ENCODE data around the gene KRTAP10-11. TPM values are rescaled to one million over a fixed set of nuclear protein-coding genes. Genes with fewer than 3 reads are reported as not detected.

The KRTAP10-11 gene, protein sequence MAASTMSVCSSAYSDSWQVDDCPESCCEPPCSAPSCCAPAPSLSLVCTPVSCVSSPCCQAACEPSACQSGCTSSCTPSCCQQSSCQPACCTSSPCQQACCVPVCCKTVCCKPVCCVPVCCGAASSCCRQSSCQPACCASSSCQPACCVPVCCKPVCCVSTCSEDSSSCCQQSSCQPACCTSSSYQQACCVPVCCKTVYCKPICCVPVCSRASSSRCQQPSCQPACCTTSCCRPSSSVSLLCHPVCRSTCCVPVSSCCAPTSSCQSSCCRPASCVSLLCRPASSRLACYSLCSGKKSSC
- not detected in 2 replicates for total RNA-seq

DNA sequence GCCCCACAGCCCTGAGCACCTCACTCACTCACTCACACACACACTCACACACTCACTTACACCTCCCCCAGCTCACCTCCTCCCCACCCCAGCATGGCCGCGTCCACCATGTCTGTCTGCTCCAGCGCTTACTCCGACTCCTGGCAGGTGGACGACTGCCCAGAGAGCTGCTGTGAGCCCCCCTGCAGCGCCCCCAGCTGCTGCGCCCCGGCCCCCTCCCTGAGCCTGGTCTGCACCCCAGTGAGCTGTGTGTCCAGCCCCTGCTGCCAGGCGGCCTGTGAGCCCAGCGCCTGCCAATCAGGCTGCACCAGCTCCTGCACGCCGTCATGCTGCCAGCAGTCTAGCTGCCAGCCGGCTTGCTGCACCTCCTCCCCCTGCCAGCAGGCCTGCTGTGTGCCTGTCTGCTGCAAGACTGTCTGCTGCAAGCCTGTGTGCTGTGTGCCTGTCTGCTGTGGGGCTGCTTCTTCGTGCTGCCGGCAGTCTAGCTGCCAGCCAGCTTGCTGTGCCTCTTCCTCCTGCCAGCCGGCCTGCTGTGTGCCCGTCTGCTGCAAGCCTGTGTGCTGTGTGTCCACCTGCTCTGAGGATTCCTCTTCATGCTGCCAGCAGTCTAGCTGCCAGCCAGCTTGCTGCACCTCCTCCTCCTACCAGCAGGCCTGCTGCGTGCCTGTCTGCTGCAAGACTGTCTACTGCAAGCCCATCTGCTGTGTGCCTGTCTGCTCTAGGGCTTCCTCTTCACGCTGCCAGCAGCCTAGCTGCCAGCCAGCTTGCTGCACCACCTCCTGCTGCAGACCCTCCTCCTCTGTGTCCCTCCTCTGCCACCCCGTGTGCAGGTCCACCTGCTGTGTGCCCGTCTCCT lies at the start of gene KRTAP10-11:
KRTAP10-11 (plus strand) TSS at position 49 of the 856 bp plus-strand sequence; CDS start at position 94, 45 bp downstream.

DNA sequence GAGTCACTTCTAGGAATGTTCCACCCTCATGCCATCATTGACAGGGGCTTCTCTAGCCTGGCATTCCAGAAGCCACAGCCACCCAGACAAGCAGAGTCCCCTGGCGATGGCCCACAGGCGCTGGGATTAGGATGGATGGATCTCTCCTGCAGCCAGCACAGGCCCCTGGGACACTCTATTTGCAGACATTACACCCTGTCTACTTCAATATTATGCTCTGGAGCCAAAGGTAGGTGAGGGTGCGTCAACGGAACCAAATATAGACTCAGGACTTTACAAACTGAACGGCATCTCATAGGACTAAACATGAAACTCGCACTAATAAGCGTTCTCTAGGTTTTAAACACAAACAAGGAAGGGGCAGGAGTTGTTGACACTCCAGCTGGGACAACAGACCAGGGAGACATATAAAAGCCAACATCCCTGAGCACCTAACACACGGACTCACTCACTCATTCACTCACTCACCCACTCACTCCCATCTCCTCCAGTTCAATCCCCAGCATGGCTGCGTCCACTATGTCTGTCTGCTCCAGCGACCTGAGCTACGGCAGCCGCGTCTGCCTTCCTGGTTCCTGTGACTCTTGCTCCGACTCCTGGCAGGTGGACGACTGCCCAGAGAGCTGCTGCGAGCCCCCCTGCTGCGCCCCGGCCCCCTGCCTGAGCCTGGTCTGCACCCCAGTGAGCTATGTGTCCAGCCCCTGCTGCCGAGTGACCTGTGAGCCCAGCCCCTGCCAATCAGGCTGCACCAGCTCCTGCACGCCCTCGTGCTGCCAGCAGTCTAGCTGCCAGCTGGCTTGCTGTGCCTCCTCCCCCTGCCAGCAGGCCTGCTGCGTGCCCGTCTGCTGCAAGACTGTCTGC lies 45.9 kb upstream of the KRTAP10-11 start, which contains the start of gene KRTAP10-7:
KRTAP10-7 (plus strand) TSS at position 480 of the 861 bp plus-strand sequence; CDS start at position 505, 25 bp downstream.

DNA sequence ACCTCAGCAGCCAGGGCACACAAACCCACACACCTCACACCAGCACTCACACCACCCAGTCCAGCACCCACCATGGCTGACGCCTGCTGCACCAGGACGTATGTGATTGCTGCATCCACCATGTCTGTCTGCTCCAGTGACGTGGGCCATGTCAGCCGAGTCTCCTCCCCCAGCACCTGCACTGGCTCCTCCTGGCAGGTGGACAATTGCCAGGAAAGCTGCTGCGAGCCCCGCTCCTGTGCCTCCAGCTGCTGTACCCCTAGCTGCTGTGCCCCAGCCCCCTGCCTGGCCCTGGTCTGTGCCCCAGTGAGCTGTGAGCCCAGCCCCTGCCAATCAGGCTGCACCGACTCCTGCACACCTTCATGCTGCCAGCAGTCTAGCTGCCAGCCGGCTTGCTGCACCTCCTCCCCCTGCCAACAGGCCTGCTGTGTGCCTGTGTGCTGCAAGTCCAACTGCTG lies 34.2 kb upstream of the KRTAP10-11 start, which contains the start of gene KRTAP10-8:
KRTAP10-8 (plus strand) TSS at position 51 of the 458 bp plus-strand sequence; CDS start at position 73, 22 bp downstream.

DNA sequence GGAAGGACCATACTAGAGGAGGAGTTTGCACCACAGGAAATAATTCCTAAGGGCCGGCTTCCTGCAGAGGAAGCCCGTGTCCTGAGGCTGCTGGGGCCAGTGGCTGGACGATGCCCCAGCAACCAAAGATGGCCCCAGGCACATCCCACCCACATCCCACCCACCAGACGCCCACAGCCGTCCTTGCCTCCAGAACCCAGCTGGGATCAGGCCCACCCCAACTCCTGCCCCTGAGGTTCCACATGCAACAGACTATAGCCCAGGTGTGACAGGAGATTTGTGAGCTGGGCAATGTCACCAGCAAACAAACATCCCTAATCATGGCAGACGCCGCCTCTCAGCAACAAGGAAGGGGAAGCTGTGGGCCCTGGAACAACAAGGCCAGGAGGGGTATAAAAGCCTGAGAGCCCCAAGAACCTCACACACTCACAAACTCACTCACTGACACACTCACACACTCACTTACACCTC lies 19.5 kb upstream of the KRTAP10-11 start, which contains the start of gene KRTAP10-9:
KRTAP10-9 (plus strand) TSS at position 421 of the 471 bp plus-strand sequence. CDS start 79 bp downstream, outside the sequence.

DNA sequence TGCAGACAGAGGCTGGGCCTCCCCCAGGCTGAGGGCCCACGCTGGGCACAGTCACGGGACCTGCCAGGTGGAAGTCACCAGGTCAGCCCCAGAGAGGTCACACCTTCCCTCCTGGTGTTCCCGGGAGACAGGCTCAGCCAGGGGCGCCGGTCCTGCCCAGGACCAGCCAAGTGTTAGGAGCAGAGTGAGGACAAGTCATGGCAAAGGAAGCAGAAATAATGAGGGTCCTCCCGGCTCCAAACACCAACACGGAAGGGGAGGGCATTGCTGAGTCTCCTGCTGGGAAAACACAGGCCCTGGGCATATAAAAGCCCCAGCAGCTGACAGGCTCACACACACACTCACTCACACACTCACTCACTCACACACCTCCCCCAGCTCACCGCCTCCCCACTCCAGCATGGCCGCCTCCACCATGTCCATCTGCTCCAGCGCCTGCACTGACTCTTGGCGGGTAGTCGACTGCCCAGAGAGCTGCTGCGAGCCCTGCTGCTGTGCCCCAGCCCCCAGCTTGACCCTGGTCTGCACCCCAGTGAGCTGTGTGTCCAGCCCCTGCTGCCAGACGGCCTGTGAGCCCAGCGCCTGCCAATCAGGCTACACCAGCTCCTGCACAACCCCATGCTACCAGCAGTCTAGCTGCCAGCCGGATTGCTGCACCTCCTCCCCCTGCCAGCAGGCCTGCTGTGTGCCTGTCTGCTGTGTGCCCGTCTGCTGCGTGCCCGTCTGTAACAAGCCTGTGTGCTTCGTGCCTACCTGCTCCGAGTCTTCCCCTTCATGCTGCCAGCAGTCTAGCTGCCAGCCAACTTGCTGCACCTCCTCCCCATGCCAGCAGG lies 9.0 kb upstream of the KRTAP10-11 start, which contains the start of gene KRTAP10-10:
KRTAP10-10 (plus strand) TSS at position 339 of the 833 bp plus-strand sequence; CDS start at position 401, 62 bp downstream.

DNA sequence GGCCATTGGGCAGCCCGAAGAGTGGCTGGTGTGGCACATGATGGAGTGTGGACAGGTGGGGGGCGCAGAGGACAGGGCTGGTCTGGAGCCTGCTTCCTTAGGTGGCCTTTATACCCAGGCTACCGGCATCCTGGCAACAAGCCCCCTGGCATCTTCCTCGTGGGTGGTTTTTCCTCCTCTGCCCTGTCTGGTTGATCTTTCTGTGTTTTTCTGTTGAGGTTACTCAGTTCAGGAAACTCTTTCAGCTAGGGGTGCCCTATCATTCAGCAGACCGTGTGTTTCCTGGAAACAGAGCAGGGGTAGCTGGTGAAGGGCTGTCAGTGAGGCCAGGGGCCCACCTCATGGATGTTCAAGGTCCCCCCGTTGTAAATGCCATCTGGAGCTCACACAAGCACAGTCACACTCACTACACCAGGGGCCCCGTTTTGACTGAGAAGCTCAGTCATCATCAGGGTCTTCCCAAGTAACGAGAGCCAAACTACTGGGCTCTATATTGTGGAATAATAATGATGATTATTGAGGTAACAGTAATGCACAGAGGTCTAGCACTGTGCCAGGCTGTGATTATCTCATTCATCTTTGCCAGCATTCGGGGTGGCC lies 8.5 kb downstream of the KRTAP10-11 start, which contains the start of gene KRTAP12-4:
KRTAP12-4 (minus strand) TSS at position 84 of the 600 bp plus-strand sequence; CDS start at position 39, 45 bp downstream.

DNA sequence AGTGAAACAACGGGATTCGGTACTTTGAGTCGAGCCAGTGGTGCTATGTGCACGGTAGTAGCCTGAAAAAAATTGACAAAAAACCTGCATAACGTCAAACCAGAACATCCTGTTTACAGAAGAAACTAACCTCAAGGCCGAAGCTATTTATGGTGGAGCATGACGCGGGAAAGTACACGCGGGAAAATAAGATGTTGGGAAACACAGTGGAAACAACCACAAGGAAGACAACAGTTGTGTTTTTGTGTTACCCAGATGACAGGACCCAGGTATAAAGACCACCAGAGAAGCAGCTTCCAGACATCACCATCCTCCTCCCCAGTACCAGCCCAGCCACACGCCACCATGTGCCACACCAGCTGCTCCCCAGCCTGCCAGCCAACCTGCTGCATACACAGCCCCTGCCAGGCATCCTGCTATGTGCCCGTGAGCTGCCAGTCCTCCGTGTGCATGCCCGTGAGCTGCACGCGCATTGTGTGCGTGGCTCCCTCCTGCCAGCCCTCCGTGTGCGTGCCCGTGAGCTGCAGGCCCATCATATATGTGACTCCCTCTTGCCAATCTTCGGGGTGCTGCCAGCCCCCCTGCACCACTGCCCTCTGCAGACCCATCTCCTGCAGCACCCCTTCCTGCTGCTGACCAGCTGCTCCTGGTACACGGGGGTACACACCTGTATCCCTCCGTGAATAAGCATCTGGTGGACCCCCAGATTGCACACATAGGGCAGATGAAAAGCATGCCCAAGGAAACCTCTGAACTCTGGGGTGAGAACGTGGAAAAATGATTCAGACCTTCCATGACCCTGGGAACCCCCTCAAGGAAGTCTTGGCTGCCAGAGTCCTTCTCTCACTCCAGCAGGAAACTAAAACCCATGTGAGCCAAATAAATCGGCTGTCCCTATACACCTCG lies 11.7 kb downstream of the KRTAP10-11 start, which contains the start of gene KRTAP12-3:
KRTAP12-3 (plus strand) TSS at position 298 of the 906 bp plus-strand sequence; CDS start at position 346, 48 bp downstream.

DNA sequence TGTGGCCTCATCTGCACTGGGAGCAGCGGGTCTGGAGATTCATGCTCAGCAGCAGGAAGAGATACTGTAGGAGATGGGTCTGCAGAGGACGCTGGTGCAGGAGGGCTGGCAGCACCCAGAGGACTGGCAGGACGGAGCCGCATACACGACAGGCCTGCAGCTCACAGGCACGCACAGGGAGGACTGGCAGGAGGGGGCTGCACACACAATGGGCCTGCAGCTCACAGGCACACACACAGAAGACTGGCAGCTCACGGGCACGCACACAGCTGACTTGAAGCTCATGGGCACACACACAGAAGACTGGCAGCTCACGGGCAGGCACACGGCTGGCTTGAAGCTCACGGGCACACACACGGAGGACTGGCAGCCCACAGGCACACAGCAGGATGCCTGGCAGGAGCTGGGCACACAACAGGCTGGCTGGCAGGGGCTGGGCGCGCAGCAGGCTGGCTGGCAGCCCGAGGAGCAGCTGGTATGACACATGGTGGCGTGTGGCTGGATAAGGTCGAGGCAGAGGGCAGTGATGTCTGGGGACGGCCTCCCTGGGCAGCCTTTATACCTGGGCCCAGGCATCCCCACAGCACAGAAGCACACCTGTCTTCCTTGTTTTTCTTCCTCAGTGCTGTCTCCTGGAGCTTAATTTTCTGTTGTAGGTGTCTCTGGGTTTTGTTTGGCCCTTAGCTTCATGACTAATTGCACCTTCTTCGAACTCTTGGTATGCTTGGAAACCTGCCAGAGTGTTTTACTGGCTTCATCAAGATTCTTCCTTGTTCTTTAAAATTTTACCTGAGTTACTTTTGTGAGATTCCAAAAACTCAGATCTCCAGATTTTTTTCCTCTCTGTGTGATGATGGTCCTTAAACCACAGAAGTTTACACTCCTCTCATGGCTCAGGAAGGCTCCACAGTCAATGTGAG lies 20.4 kb downstream of the KRTAP10-11 start, which contains the start of gene KRTAP12-2:
KRTAP12-2 (minus strand) TSS at position 527 of the 920 bp plus-strand sequence; CDS start at position 486, 41 bp downstream.

DNA sequence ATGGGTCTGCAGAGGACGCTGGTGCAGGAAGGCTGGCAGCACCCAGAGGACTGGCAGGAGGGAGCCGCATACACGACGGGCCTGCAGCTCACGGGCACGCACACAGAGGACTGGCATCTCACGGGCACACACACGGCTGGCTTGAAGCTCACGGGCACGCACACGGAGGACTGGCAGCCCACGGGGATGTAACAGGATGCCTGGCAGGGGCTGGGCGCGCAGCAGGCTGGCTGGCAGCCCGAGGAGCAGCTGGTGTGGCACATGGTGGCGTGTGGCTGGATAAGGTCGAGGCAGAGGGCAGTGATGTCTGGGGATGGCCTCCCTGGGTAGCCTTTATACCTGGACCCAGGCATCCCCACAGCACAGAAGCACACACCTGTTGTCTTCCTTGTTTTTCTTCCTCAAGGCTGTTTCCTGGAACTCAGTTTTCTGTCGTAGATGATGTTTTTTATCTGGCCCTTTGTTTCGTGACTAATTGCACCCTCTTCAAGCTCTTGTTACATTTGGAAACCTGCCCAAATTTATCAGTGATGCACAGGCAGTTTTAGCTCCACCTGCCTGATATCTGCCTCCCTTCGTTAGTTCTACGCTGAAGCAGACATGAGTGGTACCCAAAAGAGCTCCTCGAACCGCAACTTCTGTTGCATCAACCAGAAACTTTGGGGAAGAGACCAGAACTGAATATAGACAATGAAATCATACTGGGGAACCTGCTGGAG lies 35.8 kb downstream of the KRTAP10-11 start, which contains the start of gene KRTAP12-1:
KRTAP12-1 (minus strand) TSS at position 303 of the 719 bp plus-strand sequence; CDS start at position 263, 40 bp downstream.

Other genes with a start within 250 kb of the KRTAP10-11 start
- gene LRRC3, start 190.9 kb upstream of the KRTAP10-11 start, total RNA-seq: 0.60 and 1.1 TPM in 2 replicates
- not detected in 2 replicates for gene KRTAP10-1, start 106.2 kb upstream of the KRTAP10-11 start, total RNA-seq
- gene KRTAP10-2, start 94.9 kb upstream of the KRTAP10-11 start, total RNA-seq: not detected in 2 replicates
- not detected in 2 replicates for gene KRTAP10-3, start 87.6 kb upstream of the KRTAP10-11 start, total RNA-seq
- not detected in 2 replicates for gene KRTAP10-4, start 72.7 kb upstream of the KRTAP10-11 start, total RNA-seq
- gene KRTAP10-5, start 65.8 kb upstream of the KRTAP10-11 start, total RNA-seq: not detected in 2 replicates
- not detected in 2 replicates for gene KRTAP10-6, start 53.9 kb upstream of the KRTAP10-11 start, total RNA-seq
- not detected in 2 replicates for gene KRTAP10-7, start 45.8 kb upstream of the KRTAP10-11 start, total RNA-seq
- gene KRTAP10-8, start 34.3 kb upstream of the KRTAP10-11 start, total RNA-seq: not detected in 2 replicates
- gene KRTAP10-9, start 19.3 kb upstream of the KRTAP10-11 start, total RNA-seq: not detected in 2 replicates
- gene KRTAP10-10, start 9.1 kb upstream of the KRTAP10-11 start, total RNA-seq: not detected in 2 replicates
- not detected in 2 replicates for gene KRTAP12-4, start 8.2 kb downstream of the KRTAP10-11 start, total RNA-seq
- not detected in 2 replicates for gene KRTAP12-3, start 11.5 kb downstream of the KRTAP10-11 start, total RNA-seq
- gene KRTAP12-2, start 20.5 kb downstream of the KRTAP10-11 start, total RNA-seq: not detected in 2 replicates
- gene KRTAP12-1, start 35.7 kb downstream of the KRTAP10-11 start, total RNA-seq: not detected in 2 replicates
- not detected in 2 replicates for gene KRTAP10-12, start 50.8 kb downstream of the KRTAP10-11 start, total RNA-seq
- not detected in 2 replicates for gene TSPEAR, start 65.2 kb downstream of the KRTAP10-11 start, total RNA-seq
- 39.3 and 43.9 TPM in 2 replicates for gene UBE2G2, start 155.4 kb downstream of the KRTAP10-11 start, total RNA-seq
- gene SUMO3, start 171.6 kb downstream of the KRTAP10-11 start, total RNA-seq: 74.9 and 75.6 TPM in 2 replicates
- gene PTTG1IP, start 227.3 kb downstream of the KRTAP10-11 start, total RNA-seq: 96.2 and 122 TPM in 2 replicates

Data from airway epithelial cell (primary cell).